HG02642 (cell line): ENCODE data around the gene KCNMA1.
"Not testable (repeated sequence)": the region's sequence is repeated elsewhere in the genome, so short reads cannot be mapped to it uniquely, and the experiment has no call there.

Experiments
- ATAC-seq: cut with Tn5 transposase; IDR thresholded peaks from one replicate; pipeline ENCODE4 v1.9.1; 2021; ENCODE audit warnings: mild to moderate bottlenecking; ENCODE audit not compliant: unreplicated experiment, poor library complexity

The KCNMA1 gene

GRCh38 chr10:77519791-77520190 lies 117.8 kb downstream of the KCNMA1 start:
- ATAC-seq = not testable (repeated sequence)

GRCh38 chr10:77518910-77519274 lies 118.7 kb downstream of the KCNMA1 start:
- no peak for ATAC-seq

GRCh38 chr10:77518241-77518909 lies 119.2 kb downstream of the KCNMA1 start:
- no peak for ATAC-seq

- ATAC-seq = no peak
Observed at GRCh38 chr10:77516575-77516974, 121.0 kb downstream of the KCNMA1 start.

- no peak for ATAC-seq
Observed at GRCh38 chr10:77514870-77515269, 122.7 kb downstream of the KCNMA1 start.

- no peak for ATAC-seq
Observed at GRCh38 chr10:77513781-77514331, 123.8 kb downstream of the KCNMA1 start.

- ATAC-seq = no peak
Observed at GRCh38 chr10:77513220-77513619, 124.4 kb downstream of the KCNMA1 start.

GRCh38 chr10:77512219-77512578 lies 125.4 kb downstream of the KCNMA1 start:
- no peak for ATAC-seq

GRCh38 chr10:77511498-77512218 lies 126.0 kb downstream of the KCNMA1 start:
- ATAC-seq = no peak

- no peak for ATAC-seq
Observed at GRCh38 chr10:77510695-77511094, 126.9 kb downstream of the KCNMA1 start.

- ATAC-seq = no peak
Observed at GRCh38 chr10:77510294-77510693, 127.3 kb downstream of the KCNMA1 start.

GRCh38 chr10:77509391-77509790 lies 128.2 kb downstream of the KCNMA1 start:
- ATAC-seq = no peak

GRCh38 chr10:77507291-77507880 lies 130.2 kb downstream of the KCNMA1 start:
- no peak for ATAC-seq

- no peak for ATAC-seq
Observed at GRCh38 chr10:77506517-77507200, 130.9 kb downstream of the KCNMA1 start.

- no peak for ATAC-seq
Observed at GRCh38 chr10:77505431-77506334, 131.9 kb downstream of the KCNMA1 start.

GRCh38 chr10:77504873-77505257 lies 132.7 kb downstream of the KCNMA1 start:
- no peak for ATAC-seq

GRCh38 chr10:77504196-77504872 lies 133.3 kb downstream of the KCNMA1 start:
- no peak for ATAC-seq

GRCh38 chr10:77501846-77502261 lies 135.8 kb downstream of the KCNMA1 start:
- ATAC-seq = no peak

- ATAC-seq = no peak
Observed at GRCh38 chr10:77501152-77501845, 136.3 kb downstream of the KCNMA1 start.
